ENCODE data around the gene ZNF423.

ZNF423 gene

DNA sequence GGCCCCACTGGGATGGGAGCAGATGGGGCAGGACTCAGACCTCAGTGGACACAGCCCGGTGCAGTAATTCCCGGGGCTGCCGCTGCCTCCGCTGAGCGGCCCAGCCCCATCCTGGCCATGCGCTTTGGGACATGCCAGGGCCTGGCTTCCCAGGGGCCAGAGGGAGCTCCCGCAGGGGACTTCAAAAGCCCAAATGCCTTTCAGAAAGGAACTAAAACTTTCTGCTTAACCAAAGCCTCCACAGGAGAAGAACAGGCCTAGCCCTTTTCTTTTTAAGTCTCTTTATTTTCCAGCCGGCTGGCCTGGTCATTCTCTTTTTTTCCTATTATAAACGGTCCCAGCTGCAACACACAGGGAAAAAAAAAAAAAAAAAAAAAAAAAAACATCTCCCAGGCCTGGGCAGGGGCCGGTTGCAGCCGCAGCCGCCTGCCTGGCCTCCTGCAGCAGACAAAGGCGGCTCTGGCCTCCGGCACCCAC is 10.7 kb upstream of the ZNF423 start:
- DNase-seq = no peak
- H3K4me3 ChIP-seq (ENCODE audit: low read depth, low read length) = no peak overlapping the region
- no peaks in the 10 kb centered on the region for H3K36me3 ChIP-seq
- H3K9me3 ChIP-seq (ENCODE audit: severe bottlenecking) = peaks cover 4% of the 10 kb centered on the region
- no peak overlapping the region for H3K27ac ChIP-seq
- no peak for TF ChIP-seq CTCF (IDR thresholded peaks at IDR 0.05; ENCODE audit: low read depth, low read length)
- no peaks in the 10 kb centered on the region for H3K27me3 ChIP-seq (ENCODE audit: insufficient read depth, low read depth, severe bottlenecking)

DNA sequence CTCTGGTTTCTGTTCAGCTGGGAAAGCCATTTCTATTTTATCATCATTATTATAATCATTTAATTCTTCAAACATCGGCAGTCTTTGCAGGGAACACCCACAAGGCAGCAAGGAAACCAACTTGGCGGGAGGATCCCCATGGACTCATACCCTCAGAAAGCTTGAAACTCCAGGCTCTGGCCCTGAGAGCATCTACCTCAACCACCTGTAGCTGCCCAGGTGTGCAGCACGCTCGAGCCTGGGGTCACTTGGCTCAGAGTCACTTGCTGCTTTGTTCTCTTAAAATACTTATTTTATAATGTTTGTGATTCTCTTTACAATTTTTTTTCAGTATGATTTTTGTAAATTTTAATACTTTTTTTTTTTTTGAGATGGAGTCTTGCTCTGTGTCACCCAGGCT is 6.8 kb upstream of the ZNF423 start:
- no peaks in the 10 kb centered on the region for H3K27me3 ChIP-seq (ENCODE audit: insufficient read depth, low read depth, severe bottlenecking)
- no peak for DNase-seq
- H3K4me3 ChIP-seq (ENCODE audit: low read depth, low read length) = no peak overlapping the region
- no peaks in the 10 kb centered on the region for H3K9me3 ChIP-seq (ENCODE audit: severe bottlenecking)
- H3K36me3 ChIP-seq = no peaks in the 10 kb centered on the region
- no peak overlapping the region for H3K27ac ChIP-seq
- TF ChIP-seq CTCF (IDR thresholded peaks at IDR 0.05; ENCODE audit: low read depth, low read length) = no peak

GRCh38 chr16:49861299-49861698 is 5.4 kb upstream of the ZNF423 start:
- Histone ChIP-seq H3K4me3 (ENCODE audit: low read depth, low read length) (no peak overlapping the region), H3K9me3 (ENCODE audit: severe bottlenecking) (no peaks in the 10 kb centered on the region), H3K27me3 (ENCODE audit: insufficient read depth, low read depth, severe bottlenecking) (no peaks in the 10 kb centered on the region), H3K27ac (no peak overlapping the region), H3K36me3 (no peaks in the 10 kb centered on the region)
- no peak for TF ChIP-seq CTCF (IDR thresholded peaks at IDR 0.05; ENCODE audit: low read depth, low read length)
- no peak for DNase-seq

DNA sequence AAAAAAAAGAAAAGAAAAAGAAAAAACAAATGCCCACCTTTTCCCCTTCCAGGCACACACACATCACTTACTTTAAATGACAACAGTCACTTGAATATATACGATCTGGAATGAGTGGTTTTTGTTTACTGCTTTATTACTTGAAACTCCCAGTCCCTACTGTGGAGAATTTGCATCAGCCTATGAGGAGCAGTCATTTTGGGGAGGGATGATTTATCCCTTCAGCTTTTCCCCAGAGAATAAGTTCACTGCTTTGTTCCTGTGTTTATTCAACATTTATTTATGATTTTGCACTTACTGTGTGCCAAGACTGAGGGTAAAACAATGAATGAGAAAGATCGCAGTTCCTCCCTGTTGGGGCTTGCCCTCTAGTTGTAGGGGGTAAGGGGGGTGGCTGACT is 4.7 kb upstream of the ZNF423 start:
- no peaks in the 10 kb centered on the region for H3K9me3 ChIP-seq (ENCODE audit: severe bottlenecking)
- H3K36me3 ChIP-seq = no peaks in the 10 kb centered on the region
- DNase-seq = no peak
- no peaks in the 10 kb centered on the region for H3K27me3 ChIP-seq (ENCODE audit: insufficient read depth, low read depth, severe bottlenecking)
- H3K4me3 ChIP-seq (ENCODE audit: low read depth, low read length) = no peak overlapping the region
- TF ChIP-seq CTCF (IDR thresholded peaks at IDR 0.05; ENCODE audit: low read depth, low read length) = no peak
- no peak overlapping the region for H3K27ac ChIP-seq

DNA sequence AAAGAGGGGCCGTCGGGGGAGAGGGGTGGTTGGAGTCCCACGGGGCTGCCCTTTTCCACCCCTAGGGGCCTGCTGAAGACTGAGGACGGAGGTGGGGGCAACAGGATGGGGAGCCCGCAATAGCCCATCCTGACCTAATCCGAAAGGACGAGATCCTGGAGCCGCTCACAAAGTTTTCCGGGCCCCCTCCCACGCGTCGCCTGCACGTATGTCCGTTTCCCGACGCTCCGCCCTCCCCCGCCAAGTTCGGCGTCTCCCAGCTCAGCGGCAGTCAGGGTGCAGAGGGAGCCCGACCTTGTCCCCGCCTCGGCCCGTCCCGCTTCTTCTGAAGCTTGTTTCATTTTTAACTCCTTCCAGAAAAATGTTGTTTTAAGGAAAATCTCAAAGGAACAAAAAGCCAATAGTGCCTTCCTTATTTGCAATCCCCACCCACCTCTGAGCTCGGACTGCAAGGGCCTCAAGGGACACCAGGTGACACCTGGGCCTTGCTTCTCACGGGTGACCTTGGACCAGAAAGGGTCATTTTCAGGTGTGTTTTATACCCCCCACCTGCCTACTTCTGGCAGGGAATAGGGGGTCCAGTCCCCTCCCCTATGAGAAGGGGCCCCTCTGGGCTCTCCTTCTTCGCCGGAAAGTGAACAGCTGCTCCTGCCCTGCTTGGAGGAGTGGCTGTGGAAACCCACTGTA is 3.4 kb upstream of the ZNF423 start:
- peak; percentile 87 for DNase-seq
- peak overlapping the region; percentile 93 for H3K27ac ChIP-seq
- H3K36me3 ChIP-seq = no peaks in the 10 kb centered on the region
- no peaks in the 10 kb centered on the region for H3K9me3 ChIP-seq (ENCODE audit: severe bottlenecking)
- peak overlapping the region; percentile 51 for H3K4me3 ChIP-seq (ENCODE audit: low read depth, low read length)
- TF ChIP-seq CTCF (IDR thresholded peaks at IDR 0.05; ENCODE audit: low read depth, low read length) = 0 out of 2 replicates have a peak, but pooled peaks have one; percentile 3
- no peaks in the 10 kb centered on the region for H3K27me3 ChIP-seq (ENCODE audit: insufficient read depth, low read depth, severe bottlenecking)
